Measurements from ENCODE around the gene IQGAP3.

GRCh38 chr1:156537027-156537426 is 35.3 kb downstream of the IQGAP3 start:
- TF ChIP-seq CTCF (IDR thresholded peaks at IDR 0.05) (no peak), POLR2A (IDR thresholded peaks at IDR 0.05) (no peak), POLR2AphosphoS5 (IDR thresholded peaks at IDR 0.05) (no peak)

Data from transverse colon (tissue), 4 donors.